Measurements from ENCODE around the gene ITGAV. TPM values are rescaled to one million over a fixed set of nuclear protein-coding genes. Genes with fewer than 3 reads are reported as not detected.
"Not testable (repeated sequence)": the region's sequence is repeated elsewhere in the genome, so short reads cannot be mapped to it uniquely, and the experiment has no call there.

The ITGAV gene
- total RNA-seq, 2 donors from 2014 or later, result 63.7 to 79.7 TPM

DNA sequence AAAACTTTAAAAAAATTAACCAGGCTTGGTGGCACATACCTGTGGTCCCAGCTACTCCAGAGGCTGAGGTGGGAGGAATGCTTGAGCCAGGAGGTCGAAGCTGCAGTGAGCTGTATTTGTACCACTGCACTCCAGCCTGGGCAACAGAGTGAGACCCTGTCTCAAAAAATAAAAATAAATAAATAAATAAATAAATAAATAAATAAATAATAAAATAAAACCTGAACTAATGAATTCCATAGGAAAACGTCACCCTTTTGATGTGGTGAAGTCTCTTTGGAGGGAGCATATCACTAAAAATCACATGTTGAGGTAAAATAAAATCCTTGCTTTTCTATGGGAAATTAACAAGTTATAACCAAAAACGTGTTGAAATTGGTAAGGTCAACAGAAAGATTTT, 29.6 kb upstream of the ITGAV start:
- H3K27me3 ChIP-seq (ENCODE audit: control insufficient read depth, insufficient read depth, low read length, poor library complexity, severe bottlenecking), result no peaks in the 10 kb centered on the region
- Mint-ChIP-seq H3K27me3 (ENCODE audit: insufficient read depth) (no peaks in the 10 kb centered on the region), H3K36me3 (ENCODE audit: low read depth) (peaks cover 5% of the 10 kb centered on the region), H3K4me1 (peaks cover 26% of the 10 kb centered on the region), H3K27ac (no peak overlapping the region), H3K4me3 (no peak overlapping the region), H3K9me3 (peaks cover 14% of the 10 kb centered on the region)
- TF ChIP-seq, protein P1, sequence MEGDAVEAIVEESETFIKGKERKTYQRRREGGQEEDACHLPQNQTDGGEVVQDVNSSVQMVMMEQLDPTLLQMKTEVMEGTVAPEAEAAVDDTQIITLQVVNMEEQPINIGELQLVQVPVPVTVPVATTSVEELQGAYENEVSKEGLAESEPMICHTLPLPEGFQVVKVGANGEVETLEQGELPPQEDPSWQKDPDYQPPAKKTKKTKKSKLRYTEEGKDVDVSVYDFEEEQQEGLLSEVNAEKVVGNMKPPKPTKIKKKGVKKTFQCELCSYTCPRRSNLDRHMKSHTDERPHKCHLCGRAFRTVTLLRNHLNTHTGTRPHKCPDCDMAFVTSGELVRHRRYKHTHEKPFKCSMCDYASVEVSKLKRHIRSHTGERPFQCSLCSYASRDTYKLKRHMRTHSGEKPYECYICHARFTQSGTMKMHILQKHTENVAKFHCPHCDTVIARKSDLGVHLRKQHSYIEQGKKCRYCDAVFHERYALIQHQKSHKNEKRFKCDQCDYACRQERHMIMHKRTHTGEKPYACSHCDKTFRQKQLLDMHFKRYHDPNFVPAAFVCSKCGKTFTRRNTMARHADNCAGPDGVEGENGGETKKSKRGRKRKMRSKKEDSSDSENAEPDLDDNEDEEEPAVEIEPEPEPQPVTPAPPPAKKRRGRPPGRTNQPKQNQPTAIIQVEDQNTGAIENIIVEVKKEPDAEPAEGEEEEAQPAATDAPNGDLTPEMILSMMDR (conservative IDR thresholded peaks at IDR 0.05), result no peak
- H3K27ac ChIP-seq (ENCODE audit: low read depth, low read length), result no peak overlapping the region
- peaks cover 4% of the 10 kb centered on the region for H3K4me1 ChIP-seq (ENCODE audit: control insufficient read depth, insufficient read depth, low read length)
- DNase-seq, result no peak
- peaks cover 21% of the 10 kb centered on the region for H3K9me3 ChIP-seq (ENCODE audit: control insufficient read depth, low read length)
- no peak overlapping the region for H3K4me3 ChIP-seq (ENCODE audit: low read length)
- H3K36me3 ChIP-seq (ENCODE audit: control insufficient read depth, insufficient read depth, low read length), result no peaks in the 10 kb centered on the region
- WGBS, 2 experiments (ENCODE audit: insufficient coverage in 1 of 2, insufficient read length in 1 of 2), result 72 to 75% methylated on average over 3 of the region's 3 CpGs
- H3K9ac ChIP-seq (ENCODE audit: extremely low read depth, low read length, poor library complexity, severe bottlenecking), result no peak overlapping the region

DNA sequence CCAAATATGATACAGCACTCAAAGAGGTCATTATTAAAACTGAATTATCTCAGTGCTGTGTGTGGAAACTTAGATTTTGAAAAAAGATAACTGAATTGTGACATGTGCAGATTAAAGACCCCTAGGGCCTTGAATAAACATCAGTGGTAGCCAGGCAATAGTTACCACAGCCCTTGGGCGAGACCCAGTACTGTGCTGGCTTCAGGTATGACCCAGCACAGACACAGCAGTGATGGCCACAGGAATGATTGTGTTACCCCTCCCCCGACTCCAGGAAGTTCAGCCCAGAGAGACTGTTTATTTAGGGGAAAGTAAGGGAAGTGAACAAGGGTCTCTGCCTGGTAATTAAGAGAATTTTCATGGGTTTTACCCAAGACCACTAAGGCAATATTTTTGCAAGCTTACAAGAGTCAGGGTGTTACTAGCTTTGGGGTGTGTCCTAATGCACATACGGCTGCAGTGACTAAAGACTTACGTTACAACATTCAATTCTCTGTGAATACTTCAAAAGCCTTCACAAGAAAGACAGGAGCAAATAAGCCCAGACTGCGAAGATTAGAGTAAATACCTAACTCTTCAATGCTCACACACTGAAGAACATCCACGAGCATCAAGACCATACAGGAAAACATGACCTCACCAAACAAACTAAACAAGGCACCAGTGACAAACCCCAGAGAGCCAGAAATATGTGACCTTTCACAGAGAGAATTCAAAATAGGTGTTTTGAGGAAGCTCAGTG, 28.2 kb upstream of the ITGAV start:
- WGBS, 2 experiments (ENCODE audit: insufficient coverage in 1 of 2, insufficient read length in 1 of 2), result 90 to 100% methylated on average over 3 to 6 of the region's 6 CpGs
- Histone ChIP-seq H3K36me3 (ENCODE audit: control insufficient read depth, insufficient read depth, low read length) (no peaks in the 10 kb centered on the region), H3K4me3 (ENCODE audit: low read length) (peak overlapping the region; percentile 59), H3K9me3 (ENCODE audit: control insufficient read depth, low read length) (peaks cover 21% of the 10 kb centered on the region), H3K4me1 (ENCODE audit: control insufficient read depth, insufficient read depth, low read length) (no peaks in the 10 kb centered on the region), H3K27ac (ENCODE audit: low read depth, low read length) (no peak overlapping the region), H3K9ac (ENCODE audit: extremely low read depth, low read length, poor library complexity, severe bottlenecking) (no peak overlapping the region), H3K27me3 (ENCODE audit: control insufficient read depth, insufficient read depth, low read length, poor library complexity, severe bottlenecking) (no peaks in the 10 kb centered on the region)
- TF ChIP-seq, protein P1 (conservative IDR thresholded peaks at IDR 0.05), result no peak
- Mint-ChIP-seq H3K27me3 (ENCODE audit: insufficient read depth) (no peaks in the 10 kb centered on the region), H3K36me3 (ENCODE audit: low read depth) (peaks cover 5% of the 10 kb centered on the region), H3K4me3 (no peak overlapping the region), H3K4me1 (peaks cover 17% of the 10 kb centered on the region), H3K27ac (peak overlapping the region; percentile 0), H3K9me3 (peaks cover 14% of the 10 kb centered on the region)
- peak; percentile 78 for DNase-seq

DNA sequence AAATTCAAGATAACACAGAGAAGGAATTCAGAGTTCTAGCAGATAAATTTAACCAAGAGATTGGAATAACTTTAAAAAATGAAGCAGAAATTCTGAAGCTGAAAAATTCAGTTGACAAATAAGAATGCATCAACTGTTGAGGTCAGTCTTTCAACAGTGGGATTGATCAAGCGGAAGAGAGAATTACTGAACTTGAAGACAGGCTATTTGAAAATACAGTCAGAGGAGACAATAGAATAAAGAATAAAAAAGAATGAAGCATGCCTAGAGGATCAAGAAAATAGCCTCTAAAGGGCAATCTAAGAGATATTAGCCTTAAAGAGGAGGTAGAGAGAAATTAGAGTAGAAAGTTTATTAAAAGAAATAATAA, 27.7 kb upstream of the ITGAV start:
- TF ChIP-seq, protein P1 (conservative IDR thresholded peaks at IDR 0.05), result no peak
- Histone ChIP-seq H3K36me3 (ENCODE audit: control insufficient read depth, insufficient read depth, low read length) (no peaks in the 10 kb centered on the region), H3K9me3 (ENCODE audit: control insufficient read depth, low read length) (peaks cover 21% of the 10 kb centered on the region), H3K27me3 (ENCODE audit: control insufficient read depth, insufficient read depth, low read length, poor library complexity, severe bottlenecking) (no peaks in the 10 kb centered on the region), H3K27ac (ENCODE audit: low read depth, low read length) (no peak overlapping the region), H3K9ac (ENCODE audit: extremely low read depth, low read length, poor library complexity, severe bottlenecking) (no peak overlapping the region), H3K4me3 (ENCODE audit: low read length) (peak overlapping the region; percentile 59), H3K4me1 (ENCODE audit: control insufficient read depth, insufficient read depth, low read length) (no peaks in the 10 kb centered on the region)
- no peak overlapping the region for H3K27ac Mint-ChIP-seq
- no peak overlapping the region for H3K4me3 Mint-ChIP-seq
- peaks cover 5% of the 10 kb centered on the region for H3K36me3 Mint-ChIP-seq (ENCODE audit: low read depth)
- DNase-seq, result no peak
- peaks cover 14% of the 10 kb centered on the region for H3K4me1 Mint-ChIP-seq
- WGBS, 2 experiments (ENCODE audit: insufficient coverage in 1 of 2, insufficient read length in 1 of 2), result 77 to 98% methylated on average over 1 of the region's 1 CpG
- no peaks in the 10 kb centered on the region for H3K27me3 Mint-ChIP-seq (ENCODE audit: insufficient read depth)
- H3K9me3 Mint-ChIP-seq, result peaks cover 14% of the 10 kb centered on the region

DNA sequence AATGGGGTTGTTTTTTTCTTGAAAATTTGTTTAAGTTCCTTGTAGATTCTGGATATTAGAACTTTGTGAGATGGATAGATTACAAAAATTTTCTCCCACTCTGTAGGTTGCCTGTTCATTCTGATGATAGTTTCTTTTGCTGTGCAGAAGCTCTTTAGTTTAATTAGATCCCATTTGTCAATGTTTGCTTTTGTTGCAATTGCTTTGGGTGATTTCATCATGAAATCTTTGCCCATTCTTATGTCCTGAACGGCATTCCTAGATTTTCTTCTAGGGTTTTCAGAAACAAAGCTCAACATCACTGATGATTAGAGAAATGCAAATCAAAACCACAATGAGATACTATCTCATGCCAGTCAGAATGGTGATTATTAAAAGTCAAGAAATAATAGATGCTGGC, 21.3 kb upstream of the ITGAV start:
- H3K4me1 Mint-ChIP-seq, result peaks cover 14% of the 10 kb centered on the region
- 67 to 96% methylated on average over 1 of the region's 1 CpG for WGBS, 2 experiments (ENCODE audit: insufficient coverage in 1 of 2, insufficient read length in 1 of 2)
- not testable (repeated sequence) for H3K27me3 Mint-ChIP-seq (ENCODE audit: insufficient read depth); H3K9me3 ChIP-seq (ENCODE audit: control insufficient read depth, low read length); H3K27ac Mint-ChIP-seq; H3K27ac ChIP-seq (ENCODE audit: low read depth, low read length); H3K36me3 Mint-ChIP-seq (ENCODE audit: low read depth); H3K4me3 Mint-ChIP-seq; H3K9ac ChIP-seq (ENCODE audit: extremely low read depth, low read length, poor library complexity, severe bottlenecking); H3K27me3 ChIP-seq (ENCODE audit: control insufficient read depth, insufficient read depth, low read length, poor library complexity, severe bottlenecking); H3K36me3 ChIP-seq (ENCODE audit: control insufficient read depth, insufficient read depth, low read length); H3K4me3 ChIP-seq (ENCODE audit: low read length); DNase-seq; H3K4me1 ChIP-seq (ENCODE audit: control insufficient read depth, insufficient read depth, low read length)
- H3K9me3 Mint-ChIP-seq, result peaks cover 13% of the 10 kb centered on the region

DNA sequence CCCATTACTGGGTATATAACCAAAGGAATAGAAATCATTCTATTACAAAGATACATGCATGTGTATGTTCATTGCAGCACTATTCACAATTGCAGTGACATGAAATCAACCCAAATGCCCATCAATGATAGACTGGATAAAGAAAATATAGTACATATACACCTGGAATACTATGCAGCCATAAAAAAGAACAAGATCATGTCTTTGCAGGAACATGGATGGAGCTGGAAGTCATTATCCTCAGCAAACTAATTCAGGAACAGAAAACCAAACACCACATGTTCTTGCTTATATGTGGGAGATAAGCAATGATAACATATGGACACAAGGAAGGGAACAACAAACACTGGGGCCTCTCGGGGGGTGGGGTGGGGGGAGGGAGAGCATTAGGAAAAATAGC, 20.7 kb upstream of the ITGAV start:
- H3K27me3 Mint-ChIP-seq (ENCODE audit: insufficient read depth); H3K4me1 ChIP-seq (ENCODE audit: control insufficient read depth, insufficient read depth, low read length); H3K4me3 ChIP-seq (ENCODE audit: low read length); H3K4me3 Mint-ChIP-seq; H3K27me3 ChIP-seq (ENCODE audit: control insufficient read depth, insufficient read depth, low read length, poor library complexity, severe bottlenecking); H3K9me3 Mint-ChIP-seq; H3K27ac Mint-ChIP-seq; H3K9me3 ChIP-seq (ENCODE audit: control insufficient read depth, low read length); H3K36me3 Mint-ChIP-seq (ENCODE audit: low read depth); H3K27ac ChIP-seq (ENCODE audit: low read depth, low read length); H3K9ac ChIP-seq (ENCODE audit: extremely low read depth, low read length, poor library complexity, severe bottlenecking); DNase-seq; H3K36me3 ChIP-seq (ENCODE audit: control insufficient read depth, insufficient read depth, low read length): not testable (repeated sequence)
- WGBS, 2 experiments (ENCODE audit: insufficient coverage in 1 of 2, insufficient read length in 1 of 2), result 90% methylated on average over 1 of the region's 1 CpG; no CpG with 5 or more reads in 1 of the 2 experiments
- peaks cover 14% of the 10 kb centered on the region for H3K4me1 Mint-ChIP-seq
